Aorta (tissue), 5 donors: Measurements from ENCODE around the gene LAMA5. TPM values are rescaled to one million over a fixed set of nuclear protein-coding genes. Genes with fewer than 3 reads are reported as not detected.

ENCODE experiments used
- ATAC-seq: fragments of 200-7000 bp; cut with Tn5 transposase; one replicate; pipeline ENCODE4 v1.9.1; 2022; ENCODE audit warnings: moderate library complexity; ENCODE audit not compliant: low FRiP score
- DNase-seq, 2 donors: peaks; one replicate each; pipeline ENCODE4 v3.0.0-alpha.2; 2020
- H3K27ac ChIP-seq, 2 donors: one replicate each; pipeline ENCODE4 v1.5.1; 2013; ENCODE audit warnings: low read length in 2 of 2, mild to moderate bottlenecking in 2 of 2, moderate library complexity in 2 of 2, control low read depth in 1 of 2, inconsistent platforms in 1 of 2, low read depth in 1 of 2
- H3K27me3 ChIP-seq, 2 donors: one replicate each; pipeline ENCODE4 v1.6.1; 2013; ENCODE audit warnings: control low read depth in 1 of 2, low read length in 1 of 2, mild to moderate bottlenecking in 1 of 2, moderate library complexity in 1 of 2; ENCODE audit not compliant: insufficient read depth in 2 of 2, control insufficient read depth in 1 of 2
- H3K36me3 ChIP-seq, 2 donors: one replicate each; pipeline ENCODE4 v1.6.1; 2013; ENCODE audit warnings: control low read depth in 1 of 2, low read length in 1 of 2, mild to moderate bottlenecking in 1 of 2; ENCODE audit not compliant: insufficient read depth in 2 of 2, control insufficient read depth in 1 of 2
- H3K4me1 ChIP-seq, 2 donors: one replicate each; pipeline ENCODE4 v1.6.1; 2013; ENCODE audit warnings: low read length in 2 of 2, control low read depth in 1 of 2, mild to moderate bottlenecking in 1 of 2, moderate library complexity in 1 of 2; ENCODE audit not compliant: insufficient read depth in 2 of 2, control insufficient read depth in 1 of 2
- H3K4me3 ChIP-seq, 2 donors: one replicate each; pipeline ENCODE4 v1.5.1; 2013; ENCODE audit warnings: low read length in 2 of 2, control low read depth in 1 of 2, mild to moderate bottlenecking in 1 of 2
- H3K9me3 ChIP-seq: one replicate; pipeline ENCODE4 v1.6.1; 2013; ENCODE audit warnings: mild to moderate bottlenecking, low read length; ENCODE audit not compliant: control insufficient read depth
- WGBS, 2 donors: extraction: QIAGEN DNeasy Blood & Tissue Kit; methylation state at CpG; one replicate each; pipeline ENCODE4 v1.1.7; 2013; 5-methylcytosine and 5-hydroxymethylcytosine counted together
- intact Hi-C, 2 donors: fragments of 100-400 bp; cut with DNase I; formaldehyde crosslinking; loops; one replicate each; pipeline versions ENCODE4 v1.14.2 to v1.15.0; 2022
- polyA plus RNA-seq, 2 donors: library from polyadenylated mRNA; stranded (reverse); fragments of 200-250 nt; gene quantifications; one replicate each; pipeline ENCODE4 v1.2.3, GENCODE V29; 2013
- total RNA-seq, 2 donors: library from RNA; stranded (reverse); fragmentation: NEBNext Ultra II Directional; extraction: Animal tissue kit (Norgen Biotek cat#: 25700); gene quantifications; one replicate each; pipeline ENCODE4 v1.2.1, GENCODE V29; 2021
- donor health status: healthy with polysubstance abuse.
- donor health status: Bipolar disorder and iron deficiency.
- donor health status: DM: no; HTN: no; CAD: no.
- donor health status: DM: no; HTN: no; CAD: no.
- donor health status: DM: yes; HTN: yes; CAD: no.

LAMA5 gene
- total and polyA plus RNA-seq, 4 donors, result 52.2 to 395 (median 353) TPM

DNA sequence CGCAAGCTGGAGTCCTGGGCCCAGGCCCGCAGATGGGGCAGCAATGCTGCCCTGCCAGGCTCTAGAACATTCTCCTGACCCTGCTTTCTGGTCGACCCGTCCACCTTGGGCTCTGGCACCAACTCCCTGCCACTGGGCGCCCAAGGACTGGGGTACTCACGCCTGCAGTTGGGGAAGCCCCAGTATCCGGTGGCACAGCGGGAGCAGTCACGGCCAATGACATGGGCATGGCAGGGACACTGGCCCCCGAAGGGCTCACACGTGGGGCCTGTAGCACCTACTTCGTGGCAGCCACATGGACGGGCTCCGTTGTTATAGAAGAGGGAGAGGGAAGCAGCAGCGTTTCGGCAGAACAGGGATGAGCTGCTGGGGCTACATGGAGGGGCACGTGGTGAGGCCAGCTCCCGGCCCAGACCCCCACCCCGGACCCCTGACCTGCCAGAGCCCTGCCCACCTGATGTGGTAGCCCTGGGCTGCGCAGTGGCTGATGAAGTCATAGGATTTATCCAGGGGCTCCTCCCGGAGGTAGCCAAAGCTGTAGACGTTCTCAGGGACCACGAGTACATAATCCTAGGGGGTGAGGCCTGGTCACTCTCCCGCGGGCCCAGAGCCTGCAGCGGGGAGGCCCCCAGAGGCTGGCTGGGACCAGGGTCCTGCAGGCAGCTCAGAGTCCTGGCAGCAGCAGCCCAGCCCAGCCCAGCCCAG is 38.3 kb downstream of the LAMA5 start:
- H3K9me3 ChIP-seq, result no peaks in the 10 kb centered on the region
- DNase-seq (no peak), ATAC-seq (no peak)
- H3K27ac ChIP-seq, result no peak overlapping the region
- 88 to 90% methylated on average over 26 of the region's 26 CpGs for WGBS, 2 donors
- intact Hi-C loops, result no loop called here
- no peaks in the 10 kb centered on the region for H3K27me3 ChIP-seq
- no peak overlapping the region for H3K4me3 ChIP-seq
- H3K4me1 ChIP-seq, result no peaks in the 10 kb centered on the region
- H3K36me3 ChIP-seq, result peaks cover 0 to 26% of the 10 kb centered on the region in 2 donors

DNA sequence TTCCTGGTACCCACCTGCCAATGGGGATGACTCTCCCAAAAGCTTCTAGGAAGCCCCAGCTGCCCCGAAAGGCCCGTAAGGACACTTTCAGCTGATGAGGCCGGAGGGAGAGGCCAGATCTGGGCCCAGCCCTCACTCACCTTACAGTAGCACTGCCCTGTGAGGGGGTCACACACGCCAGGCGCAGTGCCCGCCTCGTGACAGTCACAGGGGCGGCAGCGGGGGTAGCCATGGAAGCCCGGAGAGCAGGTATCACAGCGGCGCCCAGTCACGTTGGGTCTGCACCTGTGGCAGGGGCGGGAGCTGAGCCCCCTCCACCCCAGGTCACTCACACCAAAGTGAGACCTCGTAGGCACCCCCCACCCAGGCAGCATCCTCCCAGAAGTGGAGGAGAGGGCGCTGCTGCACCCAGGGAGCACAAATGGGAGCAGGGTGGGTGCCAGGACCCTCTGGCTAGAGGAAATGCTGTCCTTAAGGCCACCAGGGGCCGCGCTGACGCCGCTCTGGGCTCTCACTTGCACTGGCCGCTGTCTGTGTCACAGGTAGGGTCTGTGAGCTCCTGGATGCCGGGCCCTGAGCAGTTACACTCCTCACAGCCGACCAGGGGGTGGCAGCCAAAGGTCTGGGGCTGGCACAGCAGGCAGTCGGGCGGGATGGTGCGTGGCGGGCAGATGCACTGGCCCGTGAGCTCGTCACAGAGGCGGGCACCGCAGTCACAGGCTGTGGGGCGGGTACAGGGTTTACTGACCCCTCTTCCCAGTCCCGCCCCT is 39.2 kb downstream of the LAMA5 start:
- DNase-seq (no peak), ATAC-seq (no peak)
- WGBS, 2 donors, result 88 to 89% methylated on average over 31 to 33 of the region's 33 CpGs
- no peak overlapping the region for H3K4me3 ChIP-seq
- no peaks in the 10 kb centered on the region for H3K4me1 ChIP-seq
- no peak overlapping the region for H3K27ac ChIP-seq
- no peaks in the 10 kb centered on the region for H3K27me3 ChIP-seq
- H3K9me3 ChIP-seq, result no peaks in the 10 kb centered on the region
- peaks cover 0 to 29% of the 10 kb centered on the region in 2 donors for H3K36me3 ChIP-seq
- intact Hi-C loops, result no loop called here

DNA sequence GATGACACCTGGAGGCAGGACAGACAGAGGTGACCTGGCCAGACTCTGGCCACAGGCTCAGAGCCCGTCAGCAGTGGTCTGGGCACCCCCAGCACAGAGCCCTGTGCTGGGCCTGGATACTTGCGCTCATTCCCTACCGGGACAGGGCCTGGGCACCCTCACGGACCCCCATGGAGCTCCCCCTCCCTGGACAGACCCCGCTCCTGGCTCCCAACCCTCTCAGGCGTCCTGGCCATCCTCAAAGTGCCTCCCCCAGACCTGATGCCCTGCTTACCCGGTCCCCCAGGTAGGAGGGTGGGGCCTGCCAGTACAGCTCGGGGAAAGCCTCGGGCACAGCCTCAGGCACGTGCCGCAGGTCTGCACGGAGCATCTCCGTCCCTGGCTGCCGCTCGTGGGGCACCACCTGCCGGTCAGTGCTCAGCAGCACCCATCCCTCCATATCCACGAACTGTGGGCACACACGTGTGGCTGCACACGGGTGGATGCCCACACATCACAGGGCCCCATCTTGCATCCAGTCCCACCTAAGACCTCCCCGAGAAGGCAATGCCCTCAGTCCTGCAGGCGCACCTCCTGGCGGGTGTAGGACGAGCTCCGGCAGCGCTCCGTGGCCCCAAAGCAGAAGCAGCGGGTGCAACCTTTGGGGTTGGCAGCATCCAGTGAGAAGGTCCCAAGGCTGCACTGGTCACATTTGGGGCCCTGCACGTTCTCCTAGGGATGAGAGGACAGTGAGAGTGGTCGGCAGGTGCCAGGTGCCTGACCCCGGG is 40.0 kb downstream of the LAMA5 start:
- Histone ChIP-seq H3K27ac (no peak overlapping the region), H3K36me3 (peaks cover 0 to 27% of the 10 kb centered on the region in 2 donors), H3K9me3 (no peaks in the 10 kb centered on the region), H3K4me3 (no peak overlapping the region), H3K4me1 (no peaks in the 10 kb centered on the region), H3K27me3 (no peaks in the 10 kb centered on the region)
- no peak for DNase-seq
- no peak for ATAC-seq
- intact Hi-C loops, result no loop called here
- WGBS, 2 donors, result 85 to 87% methylated on average over 30 of the region's 30 CpGs

DNA sequence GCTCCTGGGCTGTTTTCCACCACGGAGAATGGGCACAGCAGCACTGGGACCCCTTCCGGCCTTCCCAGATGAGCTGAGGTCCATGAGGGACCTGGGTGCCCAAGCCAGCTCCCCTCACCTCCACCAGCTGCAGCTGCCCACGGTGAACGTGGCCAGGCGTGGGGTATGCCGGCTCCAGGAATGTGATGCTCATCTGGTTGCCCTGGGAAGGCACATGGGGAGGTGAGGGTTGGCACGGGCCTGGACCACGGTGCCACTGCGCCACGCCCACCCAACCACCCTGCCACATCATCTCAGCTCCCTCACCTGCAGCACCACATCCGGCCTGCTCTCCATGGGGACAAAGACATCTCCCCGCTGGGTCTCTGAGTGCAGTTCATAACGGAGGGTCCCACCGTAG is 40.6 kb downstream of the LAMA5 start:
- DNase-seq, result no peak
- Histone ChIP-seq H3K4me1 (no peaks in the 10 kb centered on the region), H3K9me3 (no peaks in the 10 kb centered on the region), H3K36me3 (peaks cover 0 to 27% of the 10 kb centered on the region in 2 donors), H3K27ac (no peak overlapping the region), H3K4me3 (no peak overlapping the region), H3K27me3 (no peaks in the 10 kb centered on the region)
- no peak for ATAC-seq
- 88 to 92% methylated on average over 13 to 14 of the region's 14 CpGs for WGBS, 2 donors
- intact Hi-C loops, result no loop called here

DNA sequence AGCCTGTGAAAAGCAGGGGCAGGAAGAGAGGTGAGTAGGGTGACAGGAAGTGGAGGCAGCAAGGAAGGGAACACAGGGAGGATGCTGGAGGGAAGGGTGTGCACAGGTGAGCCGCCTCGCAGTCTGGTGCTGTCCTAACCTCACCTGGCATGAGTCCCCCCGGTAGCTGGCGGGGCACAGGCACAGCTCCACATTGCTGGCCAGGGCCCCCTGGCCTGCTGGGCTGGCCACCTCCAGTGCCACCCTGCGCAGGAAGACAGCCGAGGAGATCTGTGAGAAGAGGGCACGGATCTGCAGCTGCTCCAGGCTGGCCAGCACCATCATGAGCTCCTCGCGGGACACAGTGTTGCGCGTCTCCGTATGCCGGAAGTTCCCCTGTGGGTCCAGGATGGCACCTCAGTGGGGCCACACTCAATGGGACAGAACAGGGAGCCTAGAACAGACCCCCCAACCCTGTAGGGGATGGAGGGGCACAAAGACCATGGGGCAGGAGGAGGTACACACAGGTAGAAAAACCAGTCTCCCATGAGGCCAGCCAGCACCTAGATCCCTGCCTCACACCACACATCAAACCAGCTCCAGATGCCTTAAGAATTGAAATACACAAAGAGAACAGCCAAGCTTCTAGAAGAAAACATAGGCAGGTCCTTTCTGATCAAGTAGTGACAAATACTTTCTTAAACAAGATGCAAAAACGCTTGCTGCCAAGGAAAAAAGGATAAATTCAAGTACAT is 41.8 kb downstream of the LAMA5 start:
- 86 to 88% methylated on average over 10 to 14 of the region's 14 CpGs for WGBS, 2 donors
- H3K4me3 ChIP-seq, result no peak overlapping the region
- no peaks in the 10 kb centered on the region for H3K4me1 ChIP-seq
- ATAC-seq (no peak), DNase-seq (no peak)
- intact Hi-C loops, result no loop called here
- no peak overlapping the region for H3K27ac ChIP-seq
- no peaks in the 10 kb centered on the region for H3K9me3 ChIP-seq
- H3K27me3 ChIP-seq, result no peaks in the 10 kb centered on the region
- H3K36me3 ChIP-seq, result peaks cover 0 to 27% of the 10 kb centered on the region in 2 donors

DNA sequence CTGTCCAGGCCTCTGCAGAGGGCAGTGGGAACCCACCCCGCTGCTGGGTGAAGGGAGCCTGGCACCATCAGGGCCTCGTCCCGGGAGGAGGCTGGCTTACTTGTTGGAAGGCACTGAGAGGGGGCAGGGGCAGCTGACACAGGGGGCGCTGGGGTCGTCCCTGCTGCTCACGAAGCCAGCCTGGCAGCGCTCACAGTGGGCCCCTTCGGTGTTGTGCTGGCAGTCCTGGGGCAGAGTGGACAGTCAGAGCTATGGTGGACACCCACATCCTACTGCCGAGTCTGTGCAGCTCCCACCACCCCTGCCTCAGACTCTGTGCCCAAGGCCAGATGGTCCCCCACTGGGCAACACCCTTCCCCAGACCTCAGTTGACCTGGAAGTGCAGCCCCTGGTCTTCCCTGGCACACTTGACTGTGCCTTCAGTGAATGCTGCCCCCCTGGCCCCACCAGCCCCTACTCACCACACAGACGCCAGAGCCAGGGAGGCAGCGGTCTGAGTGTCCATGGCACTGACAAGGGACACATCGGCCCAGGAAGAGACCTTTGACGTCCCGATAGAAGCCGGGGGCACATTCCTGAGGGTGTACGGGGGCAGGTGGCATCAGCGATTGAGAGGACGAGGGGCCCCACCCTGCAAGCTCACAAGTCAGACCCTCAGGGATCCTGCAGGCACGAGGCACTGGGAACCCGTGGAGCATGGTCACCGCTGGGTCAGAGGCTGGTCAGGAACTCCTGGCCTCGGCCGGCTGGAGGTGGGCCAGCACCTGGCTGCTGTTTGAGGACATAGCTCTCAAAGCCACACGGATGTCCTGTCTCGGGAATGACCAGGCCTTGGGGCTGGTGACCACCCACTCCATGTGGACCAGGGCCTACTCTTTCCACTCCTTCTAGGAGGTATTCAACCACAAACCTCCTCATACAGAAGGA is 42.9 kb downstream of the LAMA5 start:
- Histone ChIP-seq H3K27ac (no peak overlapping the region), H3K9me3 (no peaks in the 10 kb centered on the region), H3K27me3 (no peaks in the 10 kb centered on the region), H3K4me3 (no peak overlapping the region), H3K4me1 (no peaks in the 10 kb centered on the region), H3K36me3 (peaks cover 0 to 20% of the 10 kb centered on the region in 2 donors)
- intact Hi-C loops, result no loop called here
- DNase-seq, result no peak
- WGBS, 2 donors, result 79 to 81% methylated on average over 23 to 25 of the region's 25 CpGs
- ATAC-seq, result no peak

DNA sequence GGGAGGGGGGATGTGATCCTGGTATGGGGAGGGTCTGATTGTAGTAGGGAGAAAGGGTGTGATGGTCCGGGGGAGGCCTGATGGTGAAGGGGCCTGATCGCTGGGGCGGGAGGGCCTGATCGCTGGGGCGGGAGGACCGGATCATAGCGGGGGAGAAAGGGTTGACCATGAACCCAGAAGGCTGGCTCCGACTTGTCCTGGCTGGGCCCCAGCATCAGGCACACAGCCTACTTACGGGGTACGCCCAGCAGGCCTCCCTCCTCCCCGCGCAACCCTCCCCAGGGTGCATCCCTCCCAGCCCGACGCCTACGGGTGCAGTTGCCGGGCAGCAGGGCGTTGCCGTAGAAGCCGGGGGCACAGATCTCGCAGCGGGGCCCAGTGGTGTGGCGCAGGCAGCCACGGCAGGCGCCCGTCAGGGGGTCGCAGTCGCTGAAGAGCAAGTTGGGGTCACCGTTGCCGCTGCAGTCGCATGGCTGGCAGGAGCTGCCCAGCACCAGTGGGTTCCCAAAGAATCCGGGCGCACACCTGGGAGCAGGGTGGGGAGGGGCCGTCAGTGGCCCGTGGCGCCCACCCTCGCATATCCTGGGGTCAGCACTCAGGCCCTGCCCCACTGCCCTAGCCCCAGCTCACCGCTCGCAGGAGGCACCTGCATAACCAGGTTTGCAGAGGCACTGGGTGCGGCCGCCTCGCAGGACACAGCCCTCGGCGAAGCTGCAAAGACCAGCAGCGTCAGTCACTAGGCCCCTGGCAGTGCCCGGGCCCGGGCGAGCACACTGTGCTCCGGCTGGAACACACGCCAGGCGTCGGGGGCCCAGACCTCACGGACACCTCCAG is 43.7 kb downstream of the LAMA5 start:
- H3K36me3 ChIP-seq, result peaks cover 0 to 19% of the 10 kb centered on the region in 2 donors
- no peak for ATAC-seq
- H3K4me1 ChIP-seq, result no peaks in the 10 kb centered on the region
- intact Hi-C loops, result no loop called here
- no peak overlapping the region for H3K27ac ChIP-seq
- 89% methylated on average over 52 of the region's 52 CpGs for WGBS, 2 donors
- H3K9me3 ChIP-seq, result no peaks in the 10 kb centered on the region
- H3K4me3 ChIP-seq, result no peak overlapping the region
- DNase-seq, result no peak
- no peaks in the 10 kb centered on the region for H3K27me3 ChIP-seq
